ENCODE data around the gene CHID1.

GRCh38 chr11:836700-837099 is 73.9 kb downstream of the CHID1 start:
- TF ChIP-seq CTCF (IDR thresholded peaks at IDR 0.05) (no peak), POLR2AphosphoS5 (IDR thresholded peaks at IDR 0.05; ENCODE audit: insufficient read depth in 1 of 2, low read depth in 1 of 2) (no peak)
